ENCODE measurements around the gene AIFM3.
"Not testable (repeated sequence)": the region's sequence is repeated elsewhere in the genome, so short reads cannot be mapped to it uniquely, and the experiment has no call there.

The AIFM3 gene

DNA sequence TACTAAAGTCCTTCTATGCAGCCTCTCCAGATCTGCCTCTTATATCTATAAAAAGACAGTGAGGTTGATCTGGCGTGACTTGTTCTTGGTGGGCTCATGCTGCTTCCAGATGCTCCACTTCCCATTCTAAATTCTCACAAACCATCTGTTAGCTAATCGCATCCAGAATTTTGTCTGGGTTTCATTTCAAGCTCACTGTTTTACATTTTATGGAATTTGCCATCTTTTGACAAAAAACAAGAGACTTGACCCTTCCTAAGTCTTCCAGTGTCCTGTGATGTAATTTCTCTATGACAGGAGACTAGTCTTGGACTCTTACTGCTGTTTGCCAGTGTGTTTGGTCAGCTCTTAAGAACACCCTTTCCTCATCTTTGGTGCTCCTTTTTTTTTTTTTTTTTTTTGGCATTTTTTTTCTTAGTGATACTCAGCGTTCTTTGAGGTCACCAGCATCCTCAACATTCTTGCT is 26.8 kb upstream of the AIFM3 start:
- TF ChIP-seq, protein P1, sequence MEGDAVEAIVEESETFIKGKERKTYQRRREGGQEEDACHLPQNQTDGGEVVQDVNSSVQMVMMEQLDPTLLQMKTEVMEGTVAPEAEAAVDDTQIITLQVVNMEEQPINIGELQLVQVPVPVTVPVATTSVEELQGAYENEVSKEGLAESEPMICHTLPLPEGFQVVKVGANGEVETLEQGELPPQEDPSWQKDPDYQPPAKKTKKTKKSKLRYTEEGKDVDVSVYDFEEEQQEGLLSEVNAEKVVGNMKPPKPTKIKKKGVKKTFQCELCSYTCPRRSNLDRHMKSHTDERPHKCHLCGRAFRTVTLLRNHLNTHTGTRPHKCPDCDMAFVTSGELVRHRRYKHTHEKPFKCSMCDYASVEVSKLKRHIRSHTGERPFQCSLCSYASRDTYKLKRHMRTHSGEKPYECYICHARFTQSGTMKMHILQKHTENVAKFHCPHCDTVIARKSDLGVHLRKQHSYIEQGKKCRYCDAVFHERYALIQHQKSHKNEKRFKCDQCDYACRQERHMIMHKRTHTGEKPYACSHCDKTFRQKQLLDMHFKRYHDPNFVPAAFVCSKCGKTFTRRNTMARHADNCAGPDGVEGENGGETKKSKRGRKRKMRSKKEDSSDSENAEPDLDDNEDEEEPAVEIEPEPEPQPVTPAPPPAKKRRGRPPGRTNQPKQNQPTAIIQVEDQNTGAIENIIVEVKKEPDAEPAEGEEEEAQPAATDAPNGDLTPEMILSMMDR (IDR thresholded peaks at IDR 0.05) = no peak
- peaks cover 0 to 73% (median 34%) of the 10 kb centered on the region in 4 donors for H3K4me1 ChIP-seq
- H3K36me3 ChIP-seq = peaks cover 8 to 24% (median 16%) of the 10 kb centered on the region in 3 donors
- H3K9me3 ChIP-seq = no peaks in the 10 kb centered on the region
- no peak overlapping the region for H3K27ac ChIP-seq
- intact Hi-C loops (cut with DNase I; ENCODE audit: low total_unique reads) = no loop called here
- H3K4me3 ChIP-seq = no peak overlapping the region
- H3K27me3 ChIP-seq = no peaks in the 10 kb centered on the region
- no peak for DNase-seq

DNA sequence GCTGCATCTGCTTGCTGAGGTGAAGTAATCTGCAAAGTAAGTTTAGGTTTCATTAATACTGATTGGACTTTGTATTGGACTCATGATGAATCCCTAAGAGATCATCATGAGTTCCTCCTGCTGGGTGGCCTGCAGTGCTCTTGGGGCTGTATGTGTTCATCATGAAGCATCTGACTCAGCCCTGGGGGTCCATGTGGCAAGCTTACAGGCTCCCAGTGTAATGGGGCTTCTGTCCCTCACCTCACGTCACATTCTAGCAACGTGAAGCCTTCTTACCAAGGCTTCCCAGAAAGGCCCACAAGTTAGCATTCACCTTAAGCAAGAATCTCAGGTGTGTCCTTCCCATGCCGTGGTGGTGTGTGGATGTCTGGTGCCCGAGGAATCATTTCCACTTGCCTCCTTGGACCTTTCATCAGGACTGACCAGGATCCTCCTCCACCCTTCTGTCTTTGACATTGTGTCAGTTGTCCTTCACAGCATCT is 26.1 kb upstream of the AIFM3 start:
- Histone ChIP-seq H3K4me1 (peaks cover 0 to 73% (median 32%) of the 10 kb centered on the region in 4 donors), H3K4me3 (no peak overlapping the region), H3K36me3 (peaks cover 7 to 17% (median 12%) of the 10 kb centered on the region in 3 donors), H3K27ac (no peak overlapping the region), H3K9me3 (no peaks in the 10 kb centered on the region), H3K27me3 (no peaks in the 10 kb centered on the region)
- intact Hi-C loops (cut with DNase I; ENCODE audit: low total_unique reads) = no loop called here
- TF ChIP-seq, protein P1 (IDR thresholded peaks at IDR 0.05) = no peak
- DNase-seq = no peak

DNA sequence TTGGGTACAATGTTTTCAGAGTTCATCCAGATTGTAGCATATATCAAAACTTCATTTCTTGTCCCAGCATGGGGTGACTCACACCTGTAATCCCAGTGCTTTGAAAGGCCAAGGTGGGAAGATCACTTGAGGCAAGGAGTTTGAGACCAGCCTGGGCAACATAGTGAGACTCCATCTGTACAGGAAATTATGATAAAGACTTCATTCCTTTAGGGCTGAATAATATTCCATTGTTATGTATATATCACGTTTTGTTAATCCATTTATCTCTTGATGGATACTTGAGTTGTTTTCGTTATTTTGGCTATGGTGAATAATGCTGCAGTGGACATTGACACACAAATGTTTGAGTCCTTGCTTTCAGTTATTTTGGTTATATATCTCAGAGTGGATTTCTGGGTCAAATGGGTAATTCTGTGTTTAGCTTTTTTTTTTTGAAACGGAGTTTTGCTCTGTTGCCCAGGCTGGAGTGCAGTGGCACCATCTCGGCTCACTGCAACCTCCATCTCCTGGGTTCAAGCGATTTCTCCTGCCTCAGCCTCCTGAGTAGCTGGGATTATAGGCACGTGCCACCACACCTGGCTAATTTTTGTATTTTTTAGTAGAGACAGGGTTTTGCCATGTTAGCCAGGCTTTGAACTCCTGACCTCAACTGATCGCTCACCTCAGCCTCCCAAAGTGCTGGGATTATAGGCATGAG is 24.7 kb upstream of the AIFM3 start:
- H3K27ac ChIP-seq; H3K9me3 ChIP-seq; H3K4me3 ChIP-seq; H3K27me3 ChIP-seq; H3K36me3 ChIP-seq; DNase-seq; intact Hi-C loops (cut with DNase I; ENCODE audit: low total_unique reads): not testable (repeated sequence)
- peaks cover 0 to 70% (median 22%) of the 10 kb centered on the region in 4 donors for H3K4me1 ChIP-seq

DNA sequence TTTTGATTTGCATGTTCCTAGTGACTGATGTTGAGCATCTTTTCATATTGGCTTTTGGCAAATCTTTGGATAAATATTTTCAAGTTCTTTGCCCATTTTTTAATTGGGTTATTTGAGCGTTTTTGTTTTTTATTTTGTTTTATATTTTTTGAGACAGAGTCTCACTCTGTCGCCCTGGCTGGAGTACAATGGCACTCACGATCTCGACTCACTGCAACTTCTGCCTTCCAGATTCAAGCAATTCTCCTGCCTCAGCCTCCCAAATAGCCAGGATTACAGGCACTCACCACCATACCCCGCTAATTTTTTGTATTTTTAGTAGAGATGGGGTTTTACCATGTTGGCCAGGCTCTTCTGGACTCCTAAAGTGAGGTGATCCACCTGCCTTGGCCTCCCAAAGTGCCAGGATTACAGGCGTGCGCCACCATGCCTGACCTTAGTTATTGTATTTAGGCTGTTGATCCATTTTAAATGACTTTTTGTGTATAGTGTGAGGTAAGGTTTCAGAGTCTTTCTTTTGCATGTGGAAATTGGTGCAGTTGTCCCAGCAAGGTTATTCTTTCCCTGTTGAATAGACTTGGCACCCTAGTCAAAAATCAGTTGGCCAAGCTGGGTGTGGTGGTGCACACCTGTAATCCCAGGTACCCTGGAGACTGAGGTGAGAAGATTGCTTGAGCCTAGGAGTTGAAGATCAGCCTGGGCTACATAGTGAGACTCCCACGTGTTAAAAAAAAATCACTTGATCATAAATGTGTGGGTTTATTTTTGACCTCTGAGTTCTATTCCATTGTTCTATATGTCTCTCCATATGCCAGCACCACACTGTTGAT is 23.7 kb upstream of the AIFM3 start:
- Histone ChIP-seq H3K9me3 (no peaks in the 10 kb centered on the region), H3K4me3 (no peak overlapping the region), H3K27me3 (no peaks in the 10 kb centered on the region), H3K36me3 (no peaks in the 10 kb centered on the region), H3K27ac (no peak overlapping the region), H3K4me1 (peaks cover 0 to 61% (median 17%) of the 10 kb centered on the region in 4 donors)
- TF ChIP-seq, protein P1 (IDR thresholded peaks at IDR 0.05) = no peak
- intact Hi-C loops (cut with DNase I; ENCODE audit: low total_unique reads) = no loop called here
- no peak for DNase-seq

DNA sequence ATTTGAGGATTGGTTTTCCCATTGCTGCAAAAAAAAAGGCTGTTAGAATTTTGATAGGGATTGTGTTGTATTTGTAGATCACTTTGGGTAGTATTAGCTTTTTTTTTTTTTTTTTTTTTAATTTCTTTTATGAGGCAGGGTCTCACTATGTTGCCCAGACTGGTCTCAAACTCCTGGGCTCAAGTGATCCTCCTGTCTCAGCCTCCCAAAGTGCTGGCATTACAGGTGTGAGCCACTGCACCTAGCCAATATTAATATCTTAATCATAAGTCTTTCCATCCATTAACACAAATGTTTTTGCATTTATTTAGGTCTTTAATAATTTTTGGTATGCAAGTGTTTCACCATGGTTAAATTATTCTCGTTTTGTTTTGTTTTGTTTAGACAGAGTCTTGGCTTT is 23.0 kb upstream of the AIFM3 start:
- TF ChIP-seq, protein P1 (IDR thresholded peaks at IDR 0.05) = no peak
- H3K27me3 ChIP-seq = no peaks in the 10 kb centered on the region
- DNase-seq = no peak
- intact Hi-C loops (cut with DNase I; ENCODE audit: low total_unique reads) = no loop called here
- H3K4me1 ChIP-seq = peaks cover 0 to 56% (median 16%) of the 10 kb centered on the region in 4 donors
- H3K27ac ChIP-seq = no peak overlapping the region
- H3K4me3 ChIP-seq = no peak overlapping the region
- H3K9me3 ChIP-seq = no peaks in the 10 kb centered on the region
- peaks cover 0 to 3% (median 0%) of the 10 kb centered on the region in 3 donors for H3K36me3 ChIP-seq

DNA sequence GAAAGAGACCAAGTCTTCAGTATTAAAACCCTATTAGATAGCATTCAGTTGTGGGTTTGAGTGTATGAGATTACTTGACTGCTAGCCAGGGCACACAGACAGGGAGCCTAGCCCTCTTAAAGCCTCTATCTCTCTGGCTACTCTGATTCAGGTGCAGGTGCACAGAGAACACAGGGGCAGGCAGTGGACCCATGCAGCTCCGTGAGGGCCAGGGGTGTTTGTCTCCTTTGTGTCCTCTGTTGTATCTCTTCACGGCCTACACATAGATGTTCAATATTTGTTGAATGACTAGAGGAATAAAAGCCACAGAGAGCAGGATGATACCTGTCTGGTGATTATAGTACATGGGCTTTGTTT is 21.5 kb upstream of the AIFM3 start:
- intact Hi-C loops (cut with DNase I; ENCODE audit: low total_unique reads) = no loop called here
- no peak overlapping the region for H3K27ac ChIP-seq
- H3K9me3 ChIP-seq = no peaks in the 10 kb centered on the region
- H3K4me3 ChIP-seq = no peak overlapping the region
- H3K4me1 ChIP-seq = peaks cover 0 to 44% (median 12%) of the 10 kb centered on the region in 4 donors
- peaks cover 5 to 18% (median 8%) of the 10 kb centered on the region in 3 donors for H3K36me3 ChIP-seq
- TF ChIP-seq, protein P1 (IDR thresholded peaks at IDR 0.05) = no peak
- no peaks in the 10 kb centered on the region for H3K27me3 ChIP-seq
- DNase-seq = no peak
